HEK293 (cell line): ENCODE measurements around the gene PAPOLG.

Source experiments
- CTCF ChIA-PET: fragments of 350-600 bp; formaldehyde crosslinking; extraction: SDS; loops from one replicate; lab custom pipeline; 2021; ENCODE audit warnings: antibody characterized with exemption; lab: Yijun Ruan, JAX
- POLR2A ChIA-PET: fragments of 300-600 bp; formaldehyde crosslinking; extraction: SDS; loops from one replicate; lab custom pipeline; 2020; ENCODE audit warnings: antibody characterized with exemption, inconsistent platforms; lab: Yijun Ruan, JAX
- H3K27ac ChIP-seq: fragments of 200-500 bp; sonication (Bioruptor generic); 2 replicates; pipeline ENCODE4 v1.5.1; 2014; ENCODE audit warnings: low read depth, low read length, control low read depth, inconsistent platforms; ENCODE audit errors: extremely low read depth
- H3K36me3 ChIP-seq, 2 experiments: fragments of 200-500 bp in 1 of 2; sonication (Bioruptor generic) in 1 of 2; 1 replicate in 1 of 2; 2 replicates in 1 of 2; pipeline ENCODE4 v1.5.1; 2014 to 2017; ENCODE audit warnings: inconsistent platforms in 2 of 2, low read length in 2 of 2; ENCODE audit not compliant: control insufficient read depth in 2 of 2, insufficient read depth in 1 of 2
- H3K4me1 ChIP-seq: fragments of 200-500 bp; sonication (Bioruptor generic); 2 replicates; pipeline ENCODE4 v1.5.1; 2014; ENCODE audit warnings: mild to moderate bottlenecking, low read length, inconsistent platforms; ENCODE audit not compliant: control insufficient read depth, insufficient read depth
- H3K4me3 ChIP-seq: 2 replicates; pipeline ENCODE4 v1.5.1; 2011; ENCODE audit warnings: low read depth, mild to moderate bottlenecking, control low read depth, low read length, moderate library complexity
- H3K9me3 ChIP-seq: fragments of 200-500 bp; sonication (Bioruptor generic); 2 replicates; pipeline ENCODE4 v1.5.1; 2014; ENCODE audit warnings: low read depth, low read length, inconsistent platforms; ENCODE audit not compliant: control insufficient read depth, insufficient read depth
- HOXC10 ChIP-seq: sonication (generic); formaldehyde crosslinking; IDR thresholded peaks from 2 replicates; pipeline ENCODE4 v1.8.1; 2023; ENCODE audit warnings: mild to moderate bottlenecking, missing genetic modification reagents
- PBX3 ChIP-seq: sonication (generic); formaldehyde crosslinking; IDR thresholded peaks from 2 replicates; pipeline ENCODE4 v1.8.1; 2022; ENCODE audit warnings: mild to moderate bottlenecking, moderate library complexity, missing genetic modification reagents
- PRDM2 ChIP-seq: fragments of 450-650 bp; formaldehyde crosslinking; IDR thresholded peaks from 2 replicates; pipeline ENCODE4 v1.5.1; 2016; ENCODE audit warnings: missing biosample characterization, missing genetic modification characterization, borderline replicate concordance
- SALL2 ChIP-seq: fragments of 450-650 bp; formaldehyde crosslinking; IDR thresholded peaks from 2 replicates; pipeline ENCODE4 v1.5.0; 2017; ENCODE audit warnings: missing biosample characterization, mild to moderate bottlenecking, missing genetic modification characterization, borderline replicate concordance
- SCRT1 ChIP-seq: fragments of 450-650 bp; formaldehyde crosslinking; IDR thresholded peaks from 2 replicates; pipeline ENCODE4 v1.5.1; 2016; ENCODE audit warnings: missing biosample characterization, missing genetic modification characterization, borderline replicate concordance
- SP3 ChIP-seq: fragments of 450-650 bp; formaldehyde crosslinking; IDR thresholded peaks from 2 replicates; pipeline ENCODE4 v1.5.1; 2016; ENCODE audit warnings: missing biosample characterization, missing genetic modification characterization
- ZBTB6 ChIP-seq: fragments of 450-650 bp; formaldehyde crosslinking; IDR thresholded peaks from 2 replicates; pipeline ENCODE4 v1.5.1; 2017; ENCODE audit warnings: missing biosample characterization, missing genetic modification characterization
- ZNF266 ChIP-seq: fragments of 450-650 bp; formaldehyde crosslinking; IDR thresholded peaks from 2 replicates; pipeline ENCODE4 v1.5.1; 2016; ENCODE audit warnings: missing biosample characterization, missing genetic modification characterization, low read depth
- ZNF311 ChIP-seq: fragments of 450-650 bp; formaldehyde crosslinking; IDR thresholded peaks from 2 replicates; pipeline ENCODE4 v1.5.1; 2017; ENCODE audit warnings: missing biosample characterization, missing genetic modification characterization, borderline replicate concordance
- ZNF37A ChIP-seq: fragments of 450-650 bp; IDR thresholded peaks from 2 replicates; pipeline ENCODE4 v1.5.1; 2018; ENCODE audit warnings: missing biosample characterization, missing genetic modification characterization
- ZNF416 ChIP-seq: fragments of 450-650 bp; formaldehyde crosslinking; IDR thresholded peaks from 2 replicates; pipeline ENCODE4 v1.5.1; 2016; ENCODE audit warnings: missing biosample characterization, missing genetic modification characterization
- ZNF514 ChIP-seq: fragments of 450-650 bp; formaldehyde crosslinking; IDR thresholded peaks from 2 replicates; pipeline ENCODE4 v1.5.1; 2016; ENCODE audit warnings: missing biosample characterization, missing genetic modification characterization
- ZNF530 ChIP-seq: fragments of 450-650 bp; formaldehyde crosslinking; IDR thresholded peaks from 2 replicates; pipeline ENCODE4 v1.5.1; 2016; ENCODE audit warnings: low read depth, missing biosample characterization, missing genetic modification characterization
- ZNF558 ChIP-seq: fragments of 450-650 bp; formaldehyde crosslinking; IDR thresholded peaks from 2 replicates; pipeline ENCODE4 v1.5.1; 2016; ENCODE audit warnings: missing biosample characterization, missing genetic modification characterization
- ZNF654 ChIP-seq: fragments of 450-650 bp; formaldehyde crosslinking; IDR thresholded peaks from 2 replicates; pipeline ENCODE4 v1.5.1; 2016; ENCODE audit warnings: low read depth, missing biosample characterization, missing genetic modification characterization
- TF ChIP-seq, protein P1 (sequence below): fragments of 450-650 bp; formaldehyde crosslinking; IDR thresholded peaks from 2 replicates; pipeline ENCODE4 v1.5.1; 2016; ENCODE audit warnings: missing biosample characterization, missing genetic modification characterization
- TF ChIP-seq, protein P2 (sequence below): fragments of 450-650 bp; formaldehyde crosslinking; IDR thresholded peaks from 2 replicates; pipeline ENCODE4 v1.5.1; 2016; ENCODE audit warnings: missing biosample characterization, missing genetic modification characterization

Gene PAPOLG

DNA sequence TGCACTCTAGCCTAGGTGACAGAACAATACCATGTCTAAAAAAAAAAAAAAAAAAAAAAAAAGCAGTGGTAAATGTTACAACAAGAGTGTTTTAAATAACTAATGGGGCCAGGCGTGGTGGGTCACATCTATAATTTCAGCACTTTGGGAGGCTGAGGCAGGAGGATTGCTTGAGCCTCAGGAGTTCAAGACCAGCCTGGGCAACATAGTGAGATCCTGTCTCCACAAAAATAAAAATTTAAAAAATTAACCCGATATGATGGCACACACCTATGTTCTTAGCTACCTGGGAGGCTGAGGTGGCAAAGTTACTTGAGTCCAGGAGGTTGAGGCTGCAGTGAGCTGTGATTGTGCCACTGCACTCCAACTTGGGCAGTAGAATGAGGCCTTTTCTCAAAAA is 37.1 kb downstream of the PAPOLG start (continued):
- TF ChIP-seq PRDM2 (tag by site-specific recombination), result no peak
- TF ChIP-seq ZNF514 (tag by site-specific recombination), result no peak
- no peak for TF ChIP-seq ZNF530 (tag by site-specific recombination)
- no peak for TF ChIP-seq SCRT1 (tag by site-specific recombination)
- TF ChIP-seq ZBTB6 (tag by site-specific recombination), result no peak
- TF ChIP-seq ZNF37A (tag by site-specific recombination), result no peak

- Histone ChIP-seq H3K36me3 (peaks cover 80 to 89% of the 10 kb centered on the region in 2 experiments), H3K9me3 (no peaks in the 10 kb centered on the region), H3K4me1 (no peaks in the 10 kb centered on the region), H3K4me3 (no peak overlapping the region), H3K27ac (no peak overlapping the region)
- ChIA-PET CTCF (interaction anchor here (0.6 to 2.3 kb wide), 6 partner anchors 10 to 211 kb away, joined by 3 to 20 read pairs (median 4); no protein-coding TSS in a partner anchor), POLR2A (no interaction called here)
- TF ChIP-seq ZNF266 (tag by site-specific recombination) (no peak), ZNF558 (tag by site-specific recombination) (no peak), HOXC10 (CRISPR knock-in tag) (no peak), ZNF416 (tag by site-specific recombination) (no peak), PBX3 (no peak), SALL2 (no peak), ZNF311 (tag by site-specific recombination) (no peak), SP3 (tag by site-specific recombination) (no peak), ZNF654 (tag by site-specific recombination) (peak; percentile 39)
- TF ChIP-seq, protein P1, sequence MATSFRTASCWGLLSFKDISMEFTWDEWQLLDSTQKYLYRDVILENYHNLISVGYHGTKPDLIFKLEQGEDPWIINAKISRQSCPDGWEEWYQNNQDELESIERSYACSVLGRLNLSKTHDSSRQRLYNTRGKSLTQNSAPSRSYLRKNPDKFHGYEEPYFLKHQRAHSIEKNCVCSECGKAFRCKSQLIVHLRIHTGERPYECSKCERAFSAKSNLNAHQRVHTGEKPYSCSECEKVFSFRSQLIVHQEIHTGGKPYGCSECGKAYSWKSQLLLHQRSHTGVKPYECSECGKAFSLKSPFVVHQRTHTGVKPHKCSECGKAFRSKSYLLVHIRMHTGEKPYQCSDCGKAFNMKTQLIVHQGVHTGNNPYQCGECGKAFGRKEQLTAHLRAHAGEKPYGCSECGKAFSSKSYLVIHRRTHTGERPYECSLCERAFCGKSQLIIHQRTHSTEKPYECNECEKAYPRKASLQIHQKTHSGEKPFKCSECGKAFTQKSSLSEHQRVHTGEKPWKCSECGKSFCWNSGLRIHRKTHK (tag by site-specific recombination), result no peak
- TF ChIP-seq, protein P2, sequence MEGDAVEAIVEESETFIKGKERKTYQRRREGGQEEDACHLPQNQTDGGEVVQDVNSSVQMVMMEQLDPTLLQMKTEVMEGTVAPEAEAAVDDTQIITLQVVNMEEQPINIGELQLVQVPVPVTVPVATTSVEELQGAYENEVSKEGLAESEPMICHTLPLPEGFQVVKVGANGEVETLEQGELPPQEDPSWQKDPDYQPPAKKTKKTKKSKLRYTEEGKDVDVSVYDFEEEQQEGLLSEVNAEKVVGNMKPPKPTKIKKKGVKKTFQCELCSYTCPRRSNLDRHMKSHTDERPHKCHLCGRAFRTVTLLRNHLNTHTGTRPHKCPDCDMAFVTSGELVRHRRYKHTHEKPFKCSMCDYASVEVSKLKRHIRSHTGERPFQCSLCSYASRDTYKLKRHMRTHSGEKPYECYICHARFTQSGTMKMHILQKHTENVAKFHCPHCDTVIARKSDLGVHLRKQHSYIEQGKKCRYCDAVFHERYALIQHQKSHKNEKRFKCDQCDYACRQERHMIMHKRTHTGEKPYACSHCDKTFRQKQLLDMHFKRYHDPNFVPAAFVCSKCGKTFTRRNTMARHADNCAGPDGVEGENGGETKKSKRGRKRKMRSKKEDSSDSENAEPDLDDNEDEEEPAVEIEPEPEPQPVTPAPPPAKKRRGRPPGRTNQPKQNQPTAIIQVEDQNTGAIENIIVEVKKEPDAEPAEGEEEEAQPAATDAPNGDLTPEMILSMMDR (tag by site-specific recombination), result peak; percentile 31; the same call in 1 of the 2 replicates
These were observed 38.3 kb downstream of the PAPOLG start for GRCh38 chr2:60794271-60794863.
